Inferior parietal cortex (tissue), 1 donor: ENCODE data around the gene BLTP2.
"Not testable (repeated sequence)": the region's sequence is repeated elsewhere in the genome, so short reads cannot be mapped to it uniquely, and the experiment has no call there.

Source experiments
- DNase-seq: peaks from one replicate; pipeline ENCODE4 v3.0.0-alpha.2; 2016; ENCODE audit errors: extremely low spot score

The BLTP2 gene

DNA sequence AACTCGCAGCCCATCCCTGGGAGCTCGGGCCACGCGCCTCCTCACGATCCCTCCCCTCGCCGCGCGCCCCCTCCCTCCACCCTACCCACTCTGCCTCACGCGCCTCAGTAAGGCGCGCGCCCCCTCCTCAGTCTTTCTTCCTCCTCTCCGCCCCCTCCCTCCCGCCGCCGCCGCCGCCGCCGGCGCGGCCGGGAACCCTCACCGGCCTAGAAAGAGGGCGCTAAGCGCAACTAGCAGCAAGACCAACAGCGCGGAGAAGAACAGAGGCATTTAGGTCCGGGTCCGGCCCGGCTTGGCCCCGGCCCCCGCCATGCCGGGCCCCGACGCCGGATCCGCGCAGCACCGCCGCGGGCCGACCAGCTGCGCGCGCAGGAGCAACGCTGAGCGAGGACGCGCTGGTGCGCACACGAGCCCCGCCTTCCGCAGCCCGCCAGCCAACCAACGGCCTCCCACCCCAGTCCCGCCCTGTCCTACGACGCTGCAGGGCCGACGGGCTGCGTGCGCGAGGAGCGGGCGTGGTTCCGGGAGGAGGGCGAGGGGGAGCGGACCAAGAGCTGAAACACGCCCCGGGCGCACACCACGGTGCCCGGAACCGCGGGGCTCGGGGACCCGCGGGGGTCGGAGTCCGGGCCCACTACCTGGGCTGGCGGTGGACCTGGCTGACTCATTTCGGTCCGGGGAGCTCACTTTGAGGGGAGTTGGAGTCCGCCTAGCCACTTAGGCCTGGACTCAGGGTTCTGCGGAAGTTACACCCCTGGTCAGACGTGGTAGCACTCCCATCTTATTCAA lies at the start of gene BLTP2:
Gene BLTP2 (minus strand): TSS at position 372 of the 789 bp plus-strand sequence. CDS start 102 bp downstream, at position 270.
- DNase-seq = peak; percentile 94

DNA sequence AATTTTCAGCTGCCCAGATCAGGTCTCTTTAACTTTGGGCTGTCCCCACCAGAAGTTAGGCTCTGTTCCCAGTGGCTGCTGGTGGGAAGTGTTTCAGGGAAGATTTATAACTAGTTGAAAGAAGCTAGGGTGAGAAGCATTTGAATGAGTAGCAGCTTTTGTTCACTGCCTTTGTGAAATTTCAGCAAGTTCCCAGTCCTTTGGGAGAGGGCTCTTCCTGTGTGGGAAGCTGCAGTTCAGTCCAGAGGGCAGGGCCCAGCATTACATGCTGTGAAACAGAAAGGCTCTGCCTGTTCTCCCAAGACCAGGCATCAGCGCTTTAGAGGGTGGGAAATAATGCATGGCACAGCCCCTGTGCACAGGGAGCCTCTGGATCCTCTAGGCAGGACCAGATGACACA lies 48.9 kb upstream of the BLTP2 start:
- DNase-seq = no peak

DNA sequence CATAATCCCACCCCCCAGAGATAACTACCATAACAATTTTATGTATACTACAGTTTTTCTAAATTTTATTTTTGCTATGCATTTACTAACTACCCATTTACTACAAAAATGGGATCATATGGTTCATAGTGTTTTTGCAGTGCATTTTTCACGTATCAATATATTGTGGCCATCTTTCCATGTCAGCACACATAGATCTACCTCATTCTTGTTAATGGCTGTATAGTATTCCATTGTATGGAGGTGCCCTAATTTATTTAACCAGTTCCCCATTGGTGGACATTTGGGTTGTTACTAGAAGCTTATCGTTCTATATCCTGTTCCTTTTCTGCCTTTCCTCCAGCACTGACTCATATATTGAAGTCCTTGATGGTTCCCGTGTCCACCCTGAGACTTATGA lies 44.1 kb upstream of the BLTP2 start:
- DNase-seq = no peak

DNA sequence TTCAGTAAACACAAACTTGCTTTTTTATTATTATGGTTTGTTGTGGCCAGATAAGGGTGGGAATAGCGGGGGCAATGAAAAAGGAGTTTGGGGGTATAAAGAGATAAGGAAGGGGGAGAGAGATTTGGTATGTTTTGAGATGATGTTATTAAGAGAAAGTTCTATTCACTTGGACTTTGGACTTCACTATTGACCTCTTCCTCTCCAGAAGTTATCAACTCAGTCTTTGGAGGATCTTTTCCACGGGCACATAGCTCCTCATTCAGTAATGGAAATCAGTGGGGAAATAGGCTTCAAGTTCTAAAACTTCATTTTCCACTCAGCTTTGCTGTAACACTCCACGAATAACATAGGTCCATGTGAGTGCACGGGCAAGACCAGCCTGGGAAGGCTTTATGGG lies 43.5 kb upstream of the BLTP2 start:
- no peak for DNase-seq

DNA sequence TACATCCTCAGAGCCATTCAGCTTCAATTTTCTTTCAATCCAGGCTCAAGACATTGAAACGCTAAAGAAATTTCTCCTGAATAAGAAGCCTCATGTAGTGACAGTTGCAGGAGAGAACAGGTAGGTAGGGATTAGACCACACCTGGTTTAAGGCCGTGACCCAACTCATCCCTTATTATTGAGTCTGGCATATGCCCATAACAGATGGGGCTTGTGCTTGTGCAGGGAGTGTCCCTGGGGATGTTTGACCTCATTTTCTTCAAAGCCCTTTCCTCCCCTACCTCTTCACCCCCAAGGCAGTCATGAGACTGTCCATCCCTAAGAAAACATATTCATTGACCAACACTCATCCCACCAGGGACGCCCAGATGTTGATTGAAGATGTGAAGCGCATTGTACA lies 41.3 kb upstream of the BLTP2 start:
- DNase-seq = no peak

DNA sequence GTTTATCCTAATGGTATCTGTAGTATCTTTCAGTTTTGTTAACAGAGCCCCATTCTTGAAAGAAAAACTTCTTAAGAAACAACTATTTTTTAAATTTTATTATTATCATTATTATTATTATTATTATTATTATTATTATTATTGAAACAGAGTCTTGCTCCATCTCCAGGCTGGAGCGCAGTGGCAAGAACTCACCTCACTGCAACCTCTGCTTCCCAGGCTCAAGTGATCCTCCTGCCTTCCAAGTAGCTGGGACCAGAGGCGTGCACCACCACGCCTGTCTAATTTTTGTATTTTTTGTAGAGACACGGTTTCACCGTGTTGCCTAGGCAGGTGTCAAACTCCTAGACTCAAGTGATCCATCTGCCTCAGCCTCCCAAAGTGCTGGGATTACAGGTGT lies 40.4 kb upstream of the BLTP2 start:
- no peak for DNase-seq

DNA sequence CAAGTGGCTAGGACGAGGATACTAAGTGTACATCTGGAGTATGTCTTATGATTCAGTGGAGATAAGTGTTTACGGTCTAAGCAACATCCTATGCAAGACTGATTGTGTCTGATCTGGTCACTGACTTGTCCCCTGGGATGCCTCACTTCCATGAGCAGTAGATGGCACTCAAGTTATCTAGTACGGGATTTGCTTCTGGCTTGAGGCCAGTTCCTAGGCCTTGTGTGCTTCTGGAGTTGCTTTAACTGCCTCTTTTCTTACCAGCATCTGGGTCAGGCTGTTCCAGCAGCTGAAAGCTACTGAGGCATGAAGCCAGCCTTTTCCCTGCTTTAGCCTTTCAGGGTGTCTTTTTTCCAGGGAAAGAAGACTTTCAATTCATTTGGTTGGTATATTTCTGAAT lies 40.0 kb upstream of the BLTP2 start:
- DNase-seq = peak; percentile 91

DNA sequence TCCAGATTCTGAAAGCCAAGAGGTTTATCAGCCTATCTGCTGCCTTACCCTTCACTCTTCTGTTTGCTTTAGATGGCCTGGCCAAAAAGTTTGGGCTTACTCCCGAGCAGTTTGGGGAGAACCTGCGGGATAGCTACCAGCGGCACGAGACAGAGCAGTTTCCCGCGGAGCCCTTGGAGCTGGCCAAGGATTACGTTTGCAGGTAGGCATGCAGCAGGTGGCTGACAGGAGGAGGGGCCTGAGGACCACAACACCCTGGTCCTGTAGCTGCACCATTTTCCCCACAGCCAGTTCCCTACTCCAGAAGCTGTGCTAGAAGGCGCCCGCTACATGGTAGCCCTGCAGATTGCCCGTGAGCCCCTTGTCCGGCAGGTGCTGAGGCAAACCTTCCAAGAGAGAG lies 37.7 kb upstream of the BLTP2 start:
- DNase-seq = no peak

DNA sequence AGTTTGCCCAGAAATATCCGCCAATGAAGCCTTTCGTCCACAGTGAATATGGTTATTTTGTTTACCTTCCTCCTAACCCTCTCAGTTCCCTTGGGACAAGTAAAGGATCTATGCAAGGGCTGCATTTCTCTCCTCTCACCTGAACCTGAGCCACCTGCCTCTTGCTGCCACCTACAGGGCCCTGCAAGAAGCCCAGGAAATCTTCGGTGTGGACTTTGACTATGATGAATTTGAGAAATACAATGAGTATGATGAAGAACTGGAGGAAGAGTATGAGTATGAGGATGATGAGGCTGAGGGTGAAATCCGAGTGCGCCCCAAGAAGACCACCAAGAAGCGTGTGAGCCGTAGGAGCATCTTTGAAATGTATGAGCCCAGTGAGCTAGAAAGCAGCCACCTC lies 31.0 kb upstream of the BLTP2 start:
- DNase-seq = no peak

DNA sequence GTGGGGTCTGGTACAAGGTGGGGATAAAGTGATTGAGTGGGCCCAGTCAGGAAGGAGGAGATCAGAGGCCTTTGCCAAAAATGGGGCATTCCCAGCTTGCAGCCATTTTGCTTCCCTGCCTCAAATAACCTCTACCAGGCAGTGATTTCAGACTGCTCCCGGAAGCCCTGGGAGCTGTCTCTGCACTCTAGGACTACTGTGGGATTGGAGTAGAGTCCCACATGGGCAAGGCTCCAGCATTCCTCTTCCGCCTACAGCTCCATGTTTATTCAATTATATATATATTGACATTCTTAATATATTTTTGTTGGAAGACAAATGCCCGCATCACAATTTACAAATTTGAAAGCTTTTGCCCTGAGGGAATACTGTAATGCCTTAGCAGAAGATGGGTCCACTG lies 30.5 kb upstream of the BLTP2 start:
- DNase-seq = no peak

DNA sequence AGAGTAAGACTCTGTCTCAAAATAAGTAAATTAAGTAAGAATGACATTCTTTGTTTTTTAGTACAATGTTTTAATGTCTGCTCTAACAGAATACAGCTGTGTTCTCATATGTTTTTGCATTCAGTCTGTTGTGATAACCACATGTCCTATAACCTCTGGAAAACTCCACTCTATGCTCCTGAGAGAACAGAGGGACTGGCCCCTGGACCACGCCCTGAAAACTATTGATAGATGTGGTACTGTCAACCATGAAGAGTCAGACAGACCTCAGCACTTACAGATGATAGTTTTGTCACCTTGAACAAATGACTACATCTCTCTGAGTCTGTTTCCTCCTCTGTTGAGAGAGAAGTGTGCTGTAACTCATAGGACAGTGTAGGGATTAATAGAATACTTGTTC lies 25.0 kb upstream of the BLTP2 start:
- DNase-seq = no peak

DNA sequence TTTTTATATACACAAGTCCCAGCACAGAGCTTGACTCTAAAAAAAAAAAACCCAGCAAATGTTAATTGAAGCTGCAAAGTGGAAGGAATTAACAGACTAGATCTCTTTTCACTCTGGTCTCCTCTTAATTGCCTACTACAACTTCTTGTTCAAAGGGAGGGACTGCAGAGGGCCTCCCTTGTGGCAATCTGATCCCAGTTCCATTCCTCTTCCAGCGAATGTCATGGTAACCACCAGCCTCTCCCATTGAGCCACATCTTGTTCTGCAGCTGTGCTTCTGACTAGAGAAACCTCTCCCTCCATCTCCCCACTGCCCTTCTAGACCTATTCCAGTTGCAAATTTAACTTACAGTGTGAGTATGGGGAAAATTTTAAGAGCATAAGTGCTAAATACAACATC lies 22.9 kb upstream of the BLTP2 start:
- DNase-seq = no peak

DNA sequence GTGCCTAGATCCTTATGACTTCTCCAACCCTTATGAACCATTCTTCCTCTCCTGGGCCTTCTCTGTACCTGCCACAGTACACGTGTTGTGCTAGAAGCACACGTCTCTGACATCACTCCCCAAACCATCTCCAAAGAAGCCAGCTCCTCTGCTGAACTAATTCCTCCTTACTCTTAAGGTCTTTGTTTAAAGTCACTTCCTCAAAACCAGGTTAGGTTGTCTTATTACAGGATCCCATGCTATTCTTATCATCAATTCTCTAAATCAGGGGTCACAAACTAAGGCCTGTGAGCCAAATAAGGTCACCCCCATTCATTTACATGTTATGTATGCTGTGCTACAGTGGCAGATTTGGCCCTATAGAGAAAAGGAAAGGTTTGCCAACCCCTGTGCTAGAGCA lies 21.0 kb upstream of the BLTP2 start:
- DNase-seq = no peak

DNA sequence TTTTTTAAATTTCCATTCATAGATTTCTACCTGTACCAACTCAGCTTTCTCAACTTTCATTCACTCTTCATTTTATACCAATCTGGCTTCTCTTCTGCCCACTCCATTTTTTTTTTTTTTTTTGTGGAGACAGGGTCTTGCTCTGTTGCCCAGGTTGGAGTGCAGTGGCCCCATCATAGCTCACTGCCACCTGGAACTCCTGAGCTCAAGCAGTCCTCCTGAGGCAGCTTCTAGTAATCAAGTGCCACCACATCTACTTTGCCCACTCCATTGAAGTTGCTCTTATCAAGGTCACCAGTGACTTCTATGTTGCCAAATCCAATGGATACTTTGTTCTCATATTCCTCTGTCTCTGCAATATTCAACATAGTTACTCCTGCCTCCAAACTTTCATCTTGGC lies 18.8 kb upstream of the BLTP2 start:
- DNase-seq = no peak

DNA sequence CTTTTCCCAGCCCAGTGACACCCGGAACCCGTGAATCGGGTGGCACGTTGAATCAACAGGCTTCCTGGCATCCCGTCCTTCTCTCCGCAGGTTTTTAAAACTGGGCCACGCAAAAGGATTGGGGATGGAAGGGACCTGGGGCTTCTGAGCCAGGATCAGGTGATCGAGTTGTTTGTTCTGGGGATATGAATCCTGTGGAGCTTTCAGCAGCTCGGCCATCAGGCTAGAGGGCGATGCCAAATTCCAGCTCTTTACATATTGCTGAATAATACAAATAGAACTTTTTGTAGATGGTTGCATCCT lies 17.5 kb upstream of the BLTP2 start:
- no peak for DNase-seq

DNA sequence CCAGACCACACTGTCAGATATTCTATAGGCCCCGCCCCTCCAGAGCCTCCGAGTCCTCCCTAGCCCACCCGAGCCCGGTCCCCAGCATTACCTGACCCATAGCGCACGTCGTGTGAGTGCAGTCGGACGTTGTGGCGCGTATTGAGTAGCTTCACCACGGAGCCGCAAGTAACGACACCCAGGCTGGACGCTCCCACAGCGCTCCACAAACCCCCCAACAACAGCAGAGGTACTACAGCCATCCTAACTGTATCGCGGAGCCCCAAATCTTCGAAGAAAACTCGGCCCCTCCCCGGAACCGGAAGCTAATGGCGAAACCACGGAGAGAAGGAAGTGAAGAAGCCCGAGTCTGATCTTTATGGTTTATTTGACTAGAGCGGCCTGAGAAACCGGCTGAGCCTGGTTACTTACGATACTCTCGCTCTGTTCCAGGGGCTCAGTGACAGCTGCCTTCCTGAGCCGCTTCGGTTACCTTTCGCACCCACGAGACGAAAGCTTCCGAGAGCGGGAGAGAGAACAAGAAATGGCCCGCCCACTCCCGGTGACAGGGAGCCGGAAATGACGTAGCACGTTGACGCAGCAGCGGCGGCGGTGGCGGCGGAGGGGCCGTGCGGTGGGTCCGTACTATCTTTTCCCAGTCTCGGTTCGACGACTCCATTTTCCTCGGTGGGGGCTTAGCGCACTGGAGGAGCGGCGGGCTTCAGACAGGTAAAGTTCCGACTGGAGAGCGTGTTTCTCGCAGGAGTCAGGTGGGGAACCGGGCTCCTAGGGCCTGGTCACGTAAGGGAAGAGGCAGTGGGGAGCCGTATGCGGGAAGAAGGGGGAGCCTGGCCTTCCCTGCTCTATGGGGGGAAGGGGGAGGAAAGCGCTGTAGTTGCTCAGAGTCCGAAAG lies 16.9 kb upstream of the BLTP2 start, which contains the start of the genes SDF2 and SUPT6H:
Gene SDF2 (minus strand): TSS at position 272 of the 892 bp plus-strand sequence. CDS start 30 bp downstream, at position 242.
Gene SUPT6H (plus strand): TSS at position 571 of the 892 bp plus-strand sequence. CDS start 11,197 bp downstream, outside the sequence.
- peak; percentile 96 for DNase-seq

DNA sequence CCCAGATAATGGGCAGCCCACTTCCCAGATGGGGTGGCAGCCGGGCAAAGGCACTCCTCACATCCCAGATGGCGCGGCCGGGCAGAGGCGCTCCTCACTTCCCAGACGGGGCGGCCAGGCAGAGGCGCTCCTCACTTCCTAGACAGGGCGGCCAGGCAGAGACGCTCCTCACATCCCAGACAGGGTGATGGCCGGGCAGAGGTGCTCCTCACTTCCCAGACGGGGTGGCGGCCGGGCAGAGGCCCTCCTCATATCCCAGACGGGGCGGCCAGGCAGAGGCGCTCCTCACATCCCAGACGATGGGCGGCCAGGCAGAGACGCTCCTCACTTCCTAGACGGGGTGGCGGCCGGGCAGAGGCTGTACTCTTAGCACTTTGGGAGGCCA lies 14.5 kb upstream of the BLTP2 start:
- DNase-seq = not testable (repeated sequence)

DNA sequence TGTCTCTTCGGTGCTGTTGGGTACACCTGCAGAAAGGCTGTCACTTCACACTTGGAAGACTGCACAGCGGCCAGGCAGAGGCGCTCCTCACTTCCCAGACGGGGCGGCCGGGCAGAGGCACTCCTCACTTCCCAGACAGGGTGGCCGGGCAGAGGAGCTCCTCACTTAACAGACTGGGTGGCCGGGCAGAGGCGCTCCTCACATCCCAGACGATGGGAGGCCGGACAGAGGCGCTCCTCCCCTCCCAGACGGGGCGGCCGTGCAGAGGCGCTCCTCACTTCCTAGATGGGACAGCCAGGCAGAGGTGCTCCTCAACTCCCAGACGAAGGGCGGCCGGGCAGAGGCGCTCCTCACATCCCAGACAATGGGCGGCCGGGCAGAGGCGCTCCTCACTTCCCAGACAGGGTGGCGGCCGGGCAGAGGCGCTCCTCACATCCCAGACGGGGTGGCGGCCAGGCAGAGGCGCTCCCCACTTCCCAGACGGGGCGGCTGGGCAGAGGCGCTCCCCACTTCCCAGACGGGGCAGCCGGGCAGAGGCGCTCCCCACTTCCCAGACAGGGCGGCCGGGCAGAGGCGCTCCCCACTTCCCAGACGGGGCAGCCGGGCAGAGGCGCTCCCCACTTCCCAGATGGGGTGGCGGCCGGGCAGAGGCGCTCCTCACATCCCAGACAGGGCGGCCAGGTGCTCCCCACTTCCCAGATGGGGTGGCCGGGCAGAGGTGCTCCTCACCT lies 14.0 kb upstream of the BLTP2 start:
- DNase-seq = not testable (repeated sequence)

DNA sequence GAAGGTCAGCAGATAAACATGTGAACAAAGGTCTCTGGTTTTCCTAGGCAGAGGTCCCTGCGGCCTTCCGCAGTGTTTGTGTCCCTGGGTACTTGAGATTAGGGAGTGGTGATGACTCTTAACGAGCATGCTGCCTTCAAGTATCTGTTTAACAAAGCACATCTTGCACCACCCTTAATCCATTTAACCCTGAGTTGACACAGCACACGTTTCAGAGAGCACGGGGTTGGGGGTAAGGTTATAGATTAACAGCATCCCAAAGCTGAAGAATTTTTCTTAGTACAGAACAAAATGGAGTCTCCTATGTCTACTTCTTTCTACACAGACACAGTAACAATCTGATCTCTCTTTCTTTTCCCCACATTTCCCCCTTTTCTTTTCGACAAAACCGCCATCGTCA lies 13.4 kb upstream of the BLTP2 start:
- DNase-seq = not testable (repeated sequence)

DNA sequence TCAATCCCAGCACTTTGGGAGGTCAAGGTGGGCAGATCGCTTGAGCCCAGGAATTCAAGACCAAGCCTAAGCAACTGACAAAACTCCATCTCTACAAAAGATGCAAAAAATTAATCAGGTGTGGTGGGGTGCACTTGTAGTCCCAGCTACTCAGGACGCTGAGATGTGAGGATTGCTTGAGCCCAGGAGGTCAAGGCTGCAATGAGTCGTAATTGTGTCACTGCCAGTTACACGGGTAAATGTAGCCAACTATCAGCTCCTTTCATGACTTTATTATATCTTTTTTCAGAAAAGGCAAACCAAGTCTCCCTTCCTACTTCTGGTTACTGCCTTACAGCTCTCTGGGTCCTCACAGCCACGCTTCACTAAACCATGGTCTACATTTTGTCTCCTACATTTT lies 12.8 kb upstream of the BLTP2 start:
- no peak for DNase-seq

DNA sequence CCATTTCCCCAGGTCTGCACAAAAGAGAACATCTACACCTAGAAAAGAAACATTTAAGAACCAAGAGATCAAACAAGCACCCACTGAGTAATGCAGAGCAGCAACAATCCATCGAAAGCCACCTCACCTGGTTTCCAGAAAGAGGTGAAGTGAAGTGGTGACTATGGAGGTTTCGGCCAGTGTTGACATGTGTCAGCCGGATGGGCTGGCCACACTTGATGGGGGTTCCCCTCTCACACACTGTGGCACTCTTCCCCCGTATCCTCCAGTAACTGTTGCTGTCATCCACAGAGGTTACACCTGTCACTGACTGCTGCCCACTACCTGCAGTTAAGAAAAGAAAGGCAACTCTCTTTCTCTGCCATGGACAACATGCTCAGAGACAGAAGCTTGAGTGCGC lies 10.2 kb upstream of the BLTP2 start:
- no peak for DNase-seq

DNA sequence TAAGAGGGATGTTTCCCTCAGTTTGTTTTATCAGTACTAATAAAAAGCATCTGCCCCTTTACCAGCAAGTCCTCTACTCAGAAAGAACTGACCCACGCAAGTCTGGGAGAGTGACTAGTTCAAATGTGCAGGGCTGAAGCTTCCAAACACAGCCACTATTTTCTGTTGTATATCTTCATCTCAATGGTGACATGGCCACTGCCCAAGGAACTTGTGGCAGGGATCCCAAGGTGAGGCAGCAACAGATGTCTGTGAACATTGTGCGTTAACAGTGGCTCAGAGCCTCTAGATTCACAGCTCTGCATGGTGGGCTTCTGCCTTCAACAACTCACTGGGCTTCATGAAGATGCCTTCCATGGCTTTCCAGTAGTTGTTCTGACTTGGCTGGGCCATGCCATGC lies 3.7 kb upstream of the BLTP2 start:
- DNase-seq = no peak
